ENCODE data around the gene DUS1L.

The DUS1L gene

DNA sequence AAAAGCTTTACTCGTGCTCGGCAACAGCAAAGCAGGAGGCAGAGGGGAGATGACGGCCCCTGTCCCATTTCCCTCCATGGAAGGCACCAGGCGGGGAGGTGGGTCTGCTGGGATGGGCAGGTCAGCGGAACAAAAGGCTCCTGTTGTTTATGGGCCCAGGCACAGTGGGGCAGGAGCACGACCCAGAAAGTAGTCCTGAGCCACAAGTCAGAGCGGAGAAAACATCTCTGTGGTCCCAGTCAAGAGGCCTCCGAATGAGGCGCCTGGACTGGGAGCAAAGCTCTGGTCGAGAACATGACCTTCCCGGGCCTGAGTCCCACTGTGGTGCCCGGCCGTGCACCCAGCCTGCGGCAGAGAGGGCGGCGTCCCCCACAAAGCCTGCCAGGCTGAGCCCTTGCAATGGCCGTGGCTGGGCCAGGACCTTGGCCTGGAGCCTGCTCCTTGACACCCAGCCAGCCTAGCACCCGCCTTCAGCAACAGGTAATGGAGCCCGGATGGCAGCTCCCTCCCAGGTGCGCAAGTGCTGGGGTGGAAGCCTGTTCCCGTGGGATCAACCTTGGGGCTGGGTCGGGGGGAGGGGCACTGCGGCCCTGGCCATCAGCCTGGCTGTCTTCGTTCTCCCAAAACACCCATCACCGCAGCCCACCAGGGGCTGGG is 17.6 kb downstream of the DUS1L start:
- TF ChIP-seq ZFX (IDR thresholded peaks at IDR 0.05) = no peak
- TF ChIP-seq, protein P1, sequence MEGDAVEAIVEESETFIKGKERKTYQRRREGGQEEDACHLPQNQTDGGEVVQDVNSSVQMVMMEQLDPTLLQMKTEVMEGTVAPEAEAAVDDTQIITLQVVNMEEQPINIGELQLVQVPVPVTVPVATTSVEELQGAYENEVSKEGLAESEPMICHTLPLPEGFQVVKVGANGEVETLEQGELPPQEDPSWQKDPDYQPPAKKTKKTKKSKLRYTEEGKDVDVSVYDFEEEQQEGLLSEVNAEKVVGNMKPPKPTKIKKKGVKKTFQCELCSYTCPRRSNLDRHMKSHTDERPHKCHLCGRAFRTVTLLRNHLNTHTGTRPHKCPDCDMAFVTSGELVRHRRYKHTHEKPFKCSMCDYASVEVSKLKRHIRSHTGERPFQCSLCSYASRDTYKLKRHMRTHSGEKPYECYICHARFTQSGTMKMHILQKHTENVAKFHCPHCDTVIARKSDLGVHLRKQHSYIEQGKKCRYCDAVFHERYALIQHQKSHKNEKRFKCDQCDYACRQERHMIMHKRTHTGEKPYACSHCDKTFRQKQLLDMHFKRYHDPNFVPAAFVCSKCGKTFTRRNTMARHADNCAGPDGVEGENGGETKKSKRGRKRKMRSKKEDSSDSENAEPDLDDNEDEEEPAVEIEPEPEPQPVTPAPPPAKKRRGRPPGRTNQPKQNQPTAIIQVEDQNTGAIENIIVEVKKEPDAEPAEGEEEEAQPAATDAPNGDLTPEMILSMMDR (conservative IDR thresholded peaks at IDR 0.05) = no peak
- H3K27ac ChIP-seq = no peak overlapping the region

- no peak for TF ChIP-seq ZFX (IDR thresholded peaks at IDR 0.05)
- TF ChIP-seq, protein P1 (conservative IDR thresholded peaks at IDR 0.05) = no peak
These were observed 18.2 kb downstream of the DUS1L start for GRCh38 chr17:82047379-82047778.

GRCh38 chr17:82046903-82047302 is 18.7 kb downstream of the DUS1L start:
- H3K27ac ChIP-seq = no peak overlapping the region
- TF ChIP-seq ZFX (IDR thresholded peaks at IDR 0.05) = no peak
- TF ChIP-seq, protein P1 (conservative IDR thresholded peaks at IDR 0.05) = no peak

More at GRCh38 chr17:82047379-82047778, 18.2 kb downstream of the DUS1L start:
- no peak overlapping the region for H3K27ac ChIP-seq

- no peak overlapping the region for H3K27ac ChIP-seq
- TF ChIP-seq, protein P1 (conservative IDR thresholded peaks at IDR 0.05) = no peak
- no peak for TF ChIP-seq ZFX (IDR thresholded peaks at IDR 0.05)
These were observed 19.6 kb downstream of the DUS1L start for GRCh38 chr17:82045936-82046484.

DNA sequence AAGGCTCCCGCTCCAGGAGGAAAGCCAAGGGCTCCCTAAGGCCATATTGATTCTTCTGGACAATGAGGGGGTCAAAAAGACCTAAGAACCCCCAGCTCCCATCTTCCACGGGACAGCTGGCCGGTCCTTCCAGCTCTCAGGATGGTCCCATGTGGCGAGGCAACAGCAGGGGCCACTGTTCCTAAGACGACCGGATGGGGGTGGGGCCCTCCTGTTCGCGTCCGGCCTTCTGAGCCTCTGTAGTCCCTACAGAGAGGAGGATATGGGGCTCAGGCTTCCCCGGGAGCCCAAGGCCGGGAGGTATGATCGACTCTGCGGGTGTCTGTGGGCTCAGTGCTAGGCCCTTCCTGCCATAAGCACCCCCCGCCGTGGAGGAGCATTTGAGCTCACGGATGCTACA is 22.1 kb downstream of the DUS1L start:
- no peak overlapping the region for H3K27ac ChIP-seq
- TF ChIP-seq, protein P1 (conservative IDR thresholded peaks at IDR 0.05) = no peak
- no peak for TF ChIP-seq ZFX (IDR thresholded peaks at IDR 0.05)

DNA sequence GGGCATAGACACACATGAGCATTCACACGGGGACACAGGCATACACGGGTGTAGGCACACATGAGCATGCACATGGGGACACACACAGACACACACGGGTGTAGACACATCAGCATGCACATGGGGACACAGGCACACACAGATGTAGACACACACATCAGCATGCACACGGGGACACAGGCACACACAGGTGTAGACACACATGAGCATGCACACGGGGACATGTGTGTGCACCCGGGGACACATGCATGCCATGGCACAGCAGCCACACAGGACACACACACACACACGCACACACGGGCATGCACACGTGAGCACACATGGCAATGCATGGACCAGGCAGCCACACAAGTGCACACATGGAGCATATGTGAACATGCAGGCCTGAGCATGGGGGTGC is 23.0 kb downstream of the DUS1L start:
- TF ChIP-seq ZFX (IDR thresholded peaks at IDR 0.05) = no peak
- no peak overlapping the region for H3K27ac ChIP-seq

GRCh38 chr17:82041144-82041814 is 24.3 kb downstream of the DUS1L start:
- no peak overlapping the region for H3K27ac ChIP-seq
- TF ChIP-seq ZFX (IDR thresholded peaks at IDR 0.05) = no peak
- TF ChIP-seq, protein P1 (conservative IDR thresholded peaks at IDR 0.05) = no peak
